A549 (cell line): Measurements from ENCODE around the gene NDUFS3. TPM values are rescaled to one million over a fixed set of nuclear protein-coding genes. Genes with fewer than 3 reads are reported as not detected.
A peak's percentile ranks its signal among the peaks of the same experiment; 100 is the strongest.
"Not testable (repeated sequence)": the region's sequence is repeated elsewhere in the genome, so short reads cannot be mapped to it uniquely, and the experiment has no call there.

Experiments used
- ATAC-seq, 2 experiments: fragments of 200-7000 bp in 1 of 2; fragments of >200 bp in 1 of 2; cut with Nextera tagmentation in 1 of 2; cut with Tn5 transposase in 1 of 2; 3 replicates each; pipeline versions ENCODE4 v1.8.0 to v1.9.1; 2018 to 2020; ENCODE audit warnings: mild to moderate bottlenecking in 1 of 2, moderate library complexity in 1 of 2
- CTCF ChIA-PET: fragments of 300-600 bp; sonication (Branson Sonifier 250); formaldehyde crosslinking; extraction: SDS; loops from one replicate; lab custom pipeline; 2021; ENCODE audit warnings: antibody characterized with exemption, inconsistent platforms; lab: Yijun Ruan, JAX
- POLR2A ChIA-PET: fragments of 350-600 bp; formaldehyde crosslinking; extraction: SDS; loops from one replicate; lab custom pipeline; 2021; ENCODE audit warnings: antibody characterized with exemption, inconsistent platforms; lab: Yijun Ruan, JAX
- DNase-seq, 2 experiments: peaks; one replicate each; pipeline versions ENCODE4 v3.0.0 to v3.0.0-alpha.2; 2011 to 2016; ENCODE audit warnings: low read depth in 1 of 2, low spot score in 1 of 2
- FAIRE-seq: peaks from 2 replicates; lab custom pipeline; 2011; peaks lifted over from hg19 to GRCh38; lab: Jason Lieb, UNC
- H3K27ac ChIP-seq, 2 experiments: fragments of >200 bp; sonication (Bioruptor Twin); formaldehyde crosslinking; 3 replicates each; pipeline ENCODE4 v1.5.1; 2016 to 2017
- H3K4me1 ChIP-seq: fragments of >200 bp; sonication (Bioruptor Twin); formaldehyde crosslinking; 3 replicates; pipeline ENCODE4 v1.6.1; 2016
- H3K4me2 ChIP-seq: fragments of >200 bp; sonication (Bioruptor Twin); formaldehyde crosslinking; 3 replicates; pipeline ENCODE4 v1.6.1; 2016
- H3K4me3 ChIP-seq: fragments of >200 bp; sonication (Bioruptor Twin); formaldehyde crosslinking; 3 replicates; pipeline ENCODE4 v1.5.1; 2016
- H3K9me3 ChIP-seq: fragments of >200 bp; sonication (Bioruptor Twin); formaldehyde crosslinking; 3 replicates; pipeline ENCODE4 v1.6.1; 2016
- BCL3 ChIP-seq: fragments of >200 bp; sonication (Bioruptor Twin); formaldehyde crosslinking; IDR thresholded peaks from 3 replicates; pipeline ENCODE4 v1.6.1; 2016
- BHLHE40 ChIP-seq: IDR thresholded peaks from 2 replicates; pipeline ENCODE4 v1.6.1; 2012; ENCODE audit warnings: low read depth, low read length, inconsistent platforms
- CBX8 ChIP-seq: fragments of 200-600 bp; sonication (generic); IDR thresholded peaks from 2 replicates; pipeline ENCODE4 v1.6.1; 2016
- CEBPB ChIP-seq, 2 experiments: fragments of >200 bp in 1 of 2; sonication (Bioruptor Twin) in 1 of 2; formaldehyde crosslinking in 1 of 2; IDR thresholded peaks; 2 replicates each; pipeline ENCODE4 v1.6.1; 2012 to 2016
- CHD4 ChIP-seq: fragments of 200-600 bp; sonication (generic); IDR thresholded peaks from 2 replicates; pipeline ENCODE4 v1.6.1; 2016; ENCODE audit warnings: antibody characterized with exemption, mild to moderate bottlenecking, borderline replicate concordance
- EHF ChIP-seq: fragments of 250-450 bp; sonication (Bioruptor Pico); IDR thresholded peaks from 2 replicates; pipeline ENCODE4 v1.5.0; 2020; ENCODE audit warnings: mild to moderate bottlenecking
- EHMT2 ChIP-seq: fragments of 200-600 bp; sonication (generic); IDR thresholded peaks from 2 replicates; pipeline ENCODE4 v1.6.1; 2016; ENCODE audit warnings: antibody characterized with exemption, low read depth, mild to moderate bottlenecking, moderate library complexity
- EP300 ChIP-seq, 2 experiments: fragments of >200 bp; sonication (Bioruptor Twin); formaldehyde crosslinking; IDR thresholded peaks; 2 replicates in 1 of 2; 3 replicates in 1 of 2; pipeline ENCODE4 v1.6.1; 2016 to 2017
- ESRRA ChIP-seq: fragments of 150-350 bp; IDR thresholded peaks from 2 replicates; pipeline ENCODE4 v1.6.1; 2014; ENCODE audit warnings: mild to moderate bottlenecking, low read length, borderline replicate concordance
- FOSB ChIP-seq: fragments of 250-450 bp; sonication (Bioruptor Pico); IDR thresholded peaks from 2 replicates; pipeline ENCODE4 v1.5.0; 2020; ENCODE audit warnings: mild to moderate bottlenecking, moderate library complexity
- FOSL2 ChIP-seq, 2 experiments: fragments of 450-650 bp in 1 of 2; fragments of >200 bp in 1 of 2; sonication (Bioruptor Twin) in 1 of 2; formaldehyde crosslinking; IDR thresholded peaks; 2 replicates each; pipeline versions ENCODE4 v1.5.0 to v1.6.1; 2016 to 2020; ENCODE audit warnings: mild to moderate bottlenecking in 1 of 2, moderate library complexity in 1 of 2
- GATA3 ChIP-seq: IDR thresholded peaks from 2 replicates; pipeline ENCODE4 v1.6.1; 2012; ENCODE audit warnings: borderline replicate concordance
- HMGXB4 ChIP-seq: fragments of 250-450 bp; sonication (Bioruptor Pico); IDR thresholded peaks from 2 replicates; pipeline ENCODE4 v1.5.0; 2021; ENCODE audit warnings: mild to moderate bottlenecking, moderate library complexity, borderline replicate concordance
- HOXB5 ChIP-seq: fragments of 250-450 bp; sonication (Bioruptor Pico); IDR thresholded peaks from 2 replicates; pipeline ENCODE4 v1.5.0; 2020; ENCODE audit warnings: mild to moderate bottlenecking, moderate library complexity
- MAFK ChIP-seq: fragments of 450-650 bp; IDR thresholded peaks from 2 replicates; pipeline ENCODE4 v1.6.1; 2014; ENCODE audit not compliant: partially characterized antibody
- MAZ ChIP-seq: fragments of 150-350 bp; IDR thresholded peaks from 2 replicates; pipeline ENCODE4 v1.6.1; 2014; ENCODE audit warnings: antibody characterized with exemption, low read depth, low read length, borderline replicate concordance
- NR3C1 ChIP-seq: fragments of >200 bp; sonication (Bioruptor Twin); formaldehyde crosslinking; IDR thresholded peaks from 3 replicates; pipeline ENCODE4 v1.6.1; 2017
- PHF8 ChIP-seq: fragments of 200-600 bp; sonication (generic); IDR thresholded peaks from 2 replicates; pipeline ENCODE4 v1.6.1; 2016; ENCODE audit warnings: low read depth, mild to moderate bottlenecking, antibody characterized with exemption, moderate library complexity, borderline replicate concordance
- POLR2AphosphoS2 ChIP-seq: conservative IDR thresholded peaks from 2 replicates; pipeline ENCODE4 v1.6.1; 2012; ENCODE audit warnings: low read length, improper control_type of control experiment, inconsistent platforms
- RAD21 ChIP-seq, 2 experiments: fragments of >200 bp in 1 of 2; sonication (Bioruptor Twin) in 1 of 2; formaldehyde crosslinking in 1 of 2; IDR thresholded peaks in 1 of 2; conservative IDR thresholded peaks in 1 of 2; 2 replicates in 1 of 2; 3 replicates in 1 of 2; pipeline ENCODE4 v1.6.1; 2012 to 2018; ENCODE audit warnings: inconsistent platforms in 1 of 2
- RARB ChIP-seq: fragments of 250-450 bp; sonication (Bioruptor Pico); IDR thresholded peaks from 2 replicates; pipeline ENCODE4 v1.8.0; 2021; ENCODE audit warnings: mild to moderate bottlenecking, moderate library complexity
- RFX5 ChIP-seq: fragments of 450-650 bp; IDR thresholded peaks from 2 replicates; pipeline ENCODE4 v1.7.1; 2014; ENCODE audit warnings: antibody characterized with exemption, mild to moderate bottlenecking, moderate library complexity
- TP53 ChIP-seq: fragments of 250-450 bp; sonication (Bioruptor Pico); IDR thresholded peaks from 2 replicates; pipeline ENCODE4 v1.5.0; 2021; ENCODE audit warnings: mild to moderate bottlenecking, moderate library complexity
- ZC3H11A ChIP-seq: fragments of 450-650 bp; IDR thresholded peaks from 2 replicates; pipeline ENCODE4 v1.6.1; 2014; ENCODE audit warnings: antibody characterized with exemption, mild to moderate bottlenecking
- WGBS: methylation state at CpG from one replicate; pipeline ENCODE4 v1.1.6; 2017; ENCODE audit errors: missing lambda C conversion rate; 5-methylcytosine and 5-hydroxymethylcytosine counted together
- polyA plus RNA-seq, 4 experiments: library from polyadenylated mRNA; depleted of rRNA in 3 of 4; stranded (reverse); fragments of >200 nt; fragmentation: RNase III in 1 of 4; extraction: RNeasy Plus Mini Kit Qiagen cat#74134 plus additional on column Dnase treatment in 1 of 4; gene quantifications; 2 replicates in 3 of 4; 3 replicates in 1 of 4; pipeline ENCODE4 v1.2.3, GENCODE V29; 2011 to 2017
- TF ChIP-seq, protein P1 (sequence below): fragments of 450-650 bp; IDR thresholded peaks from 2 replicates; pipeline ENCODE4 v1.6.1; 2014; ENCODE audit warnings: antibody characterized with exemption
- TF ChIP-seq, protein P2 (sequence below): IDR thresholded peaks from 2 replicates; pipeline ENCODE4 v1.6.1; 2012; ENCODE audit warnings: low read depth, borderline replicate concordance

Gene NDUFS3
- polyA plus RNA-seq, 2 of the 4 experiments (the other 2 are of a cell fraction): 142 to 156 TPM

DNA sequence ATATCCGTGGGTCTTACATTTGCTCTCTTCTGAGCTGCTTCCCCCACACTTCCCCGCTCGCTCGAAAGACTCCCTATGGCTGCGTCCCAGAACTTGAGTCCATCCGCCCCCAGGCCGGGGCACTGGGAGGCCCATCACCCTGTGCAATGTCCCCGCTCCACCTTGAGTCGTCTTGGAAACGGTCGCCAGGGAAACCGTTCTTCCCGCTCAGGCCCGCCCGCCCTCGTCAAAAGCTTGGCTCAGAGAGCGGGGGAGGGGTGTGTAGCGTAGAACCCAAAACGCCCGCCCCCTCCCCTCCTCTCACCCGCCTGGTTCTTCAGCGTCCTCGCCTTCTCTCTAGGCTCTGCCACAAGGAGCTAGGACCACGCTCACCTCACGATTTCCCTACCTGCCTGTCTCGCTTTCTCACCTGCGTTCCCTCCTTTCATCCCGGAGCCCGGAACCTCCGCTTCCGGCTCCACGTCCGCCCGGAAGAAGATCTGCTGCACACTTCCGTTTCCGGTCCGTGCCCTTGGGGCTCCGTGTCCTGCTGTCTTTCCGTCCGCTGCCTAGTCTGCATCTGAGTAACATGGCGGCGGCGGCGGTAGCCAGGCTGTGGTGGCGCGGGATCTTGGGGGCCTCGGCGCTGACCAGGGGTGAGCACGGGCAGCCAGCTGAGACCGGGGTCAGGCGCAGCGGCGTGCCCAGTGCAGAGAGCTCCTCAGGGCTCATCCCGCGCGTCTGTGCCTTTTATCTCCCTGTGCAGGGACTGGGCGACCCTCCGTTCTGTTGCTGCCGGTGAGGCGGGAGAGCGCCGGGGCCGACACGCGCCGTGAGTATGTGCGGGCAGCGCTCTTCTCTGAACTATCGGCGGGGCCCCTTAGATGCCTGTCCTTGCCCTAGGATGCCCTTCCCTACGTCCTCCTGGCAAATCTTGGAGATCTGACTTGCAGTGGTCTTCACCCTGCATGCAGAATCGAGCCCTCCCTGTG is at the start of gene NDUFS3, which contains the start of gene KBTBD4 (continued):
- TF ChIP-seq MAFK (no peak), ZC3H11A (peak; percentile 41; the same call in 1 of the 2 replicates), PHF8 (peak; percentile 51; the same call in 1 of the 2 replicates), EP300 (IDR thresholded peaks at IDR 0.05) (no peak), EHF (CRISPR knock-in tag) (no peak), MAZ (peak; percentile 92; the same call in 1 of the 2 replicates), BCL3 (peak; percentile 74), GATA3 (peak; percentile 66), POLR2AphosphoS2 (no peak), FOSL2 (IDR thresholded peaks at IDR 0.05) (no peak), FOSL2 (CRISPR knock-in tag; IDR thresholded peaks at IDR 0.05) (peak; percentile 54), EHMT2 (no peak), RFX5 (peak; percentile 60; the same call in 1 of the 2 replicates), HOXB5 (CRISPR knock-in tag) (peak; percentile 68), CEBPB (IDR thresholded peaks at IDR 0.05) (peak in 1 of 2 experiments; percentile 40; a peak in 1 of 4 replicates), ESRRA (peak; percentile 90), RARB (CRISPR knock-in tag) (no peak), HMGXB4 (no peak)
- TF ChIP-seq, protein P1, sequence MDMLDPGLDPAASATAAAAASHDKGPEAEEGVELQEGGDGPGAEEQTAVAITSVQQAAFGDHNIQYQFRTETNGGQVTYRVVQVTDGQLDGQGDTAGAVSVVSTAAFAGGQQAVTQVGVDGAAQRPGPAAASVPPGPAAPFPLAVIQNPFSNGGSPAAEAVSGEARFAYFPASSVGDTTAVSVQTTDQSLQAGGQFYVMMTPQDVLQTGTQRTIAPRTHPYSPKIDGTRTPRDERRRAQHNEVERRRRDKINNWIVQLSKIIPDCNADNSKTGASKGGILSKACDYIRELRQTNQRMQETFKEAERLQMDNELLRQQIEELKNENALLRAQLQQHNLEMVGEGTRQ: no peak
- TF ChIP-seq, protein P2, sequence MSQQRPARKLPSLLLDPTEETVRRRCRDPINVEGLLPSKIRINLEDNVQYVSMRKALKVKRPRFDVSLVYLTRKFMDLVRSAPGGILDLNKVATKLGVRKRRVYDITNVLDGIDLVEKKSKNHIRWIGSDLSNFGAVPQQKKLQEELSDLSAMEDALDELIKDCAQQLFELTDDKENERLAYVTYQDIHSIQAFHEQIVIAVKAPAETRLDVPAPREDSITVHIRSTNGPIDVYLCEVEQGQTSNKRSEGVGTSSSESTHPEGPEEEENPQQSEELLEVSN: 0 out of 2 replicates have a peak, but pooled peaks have one; percentile 66
- TF ChIP-seq, all 56 proteins: peak for 21

DNA sequence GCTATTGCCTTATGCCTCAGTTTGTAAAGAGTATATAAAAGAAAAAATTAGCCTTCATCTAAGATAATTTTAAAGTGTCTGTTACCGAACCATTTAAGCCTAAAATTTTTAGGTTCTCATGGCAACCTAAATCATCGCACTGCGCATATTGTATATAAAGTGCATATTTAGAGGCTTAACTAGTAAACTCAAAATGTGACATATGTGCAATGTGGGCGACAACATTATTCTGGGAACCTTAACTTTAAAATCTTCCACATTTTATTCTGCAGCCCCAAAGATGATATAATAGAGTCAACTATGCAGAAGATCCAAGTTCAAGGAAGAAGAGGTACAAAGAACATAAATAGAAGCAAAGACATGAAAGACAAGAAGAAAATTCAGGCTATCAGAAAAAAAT is 48.9 kb upstream of the NDUFS3 start:
- CTCF ChIA-PET: interaction anchor here (1.2 kb wide), 1 partner anchor 117 kb away, joined by 3 read pairs; no protein-coding TSS in a partner anchor
- H3K27ac ChIP-seq: no peak overlapping the region
- FAIRE-seq (no peak), ATAC-seq (no peak)
- H3K4me2 ChIP-seq: no peak overlapping the region
- no peaks in the 10 kb centered on the region for H3K9me3 ChIP-seq
- POLR2A ChIA-PET: no interaction called here
- peaks cover 33% of the 10 kb centered on the region for H3K4me1 ChIP-seq
- 95% methylated on average over 4 of the region's 4 CpGs for WGBS
- TF ChIP-seq FOSB: no peak
- TF ChIP-seq PHF8: no peak
- TF ChIP-seq CBX8: no peak
- TF ChIP-seq MAZ: no peak
- TF ChIP-seq CEBPB (IDR thresholded peaks at IDR 0.05): no peak
- TF ChIP-seq RFX5: no peak
- TF ChIP-seq TP53 (CRISPR knock-in tag): no peak
- TF ChIP-seq GATA3: no peak
- TF ChIP-seq BHLHE40: no peak
- TF ChIP-seq RAD21 (conservative IDR thresholded peaks at IDR 0.05 in 1 of 2, IDR thresholded peaks at IDR 0.05 in 1 of 2): no peak
- no peak for TF ChIP-seq NR3C1
- no peak for TF ChIP-seq RARB (CRISPR knock-in tag)
- TF ChIP-seq CHD4: no peak
- TF ChIP-seq, all 56 proteins: peak for 0
- H3K4me3 ChIP-seq: no peak overlapping the region
- no peak for DNase-seq

DNA sequence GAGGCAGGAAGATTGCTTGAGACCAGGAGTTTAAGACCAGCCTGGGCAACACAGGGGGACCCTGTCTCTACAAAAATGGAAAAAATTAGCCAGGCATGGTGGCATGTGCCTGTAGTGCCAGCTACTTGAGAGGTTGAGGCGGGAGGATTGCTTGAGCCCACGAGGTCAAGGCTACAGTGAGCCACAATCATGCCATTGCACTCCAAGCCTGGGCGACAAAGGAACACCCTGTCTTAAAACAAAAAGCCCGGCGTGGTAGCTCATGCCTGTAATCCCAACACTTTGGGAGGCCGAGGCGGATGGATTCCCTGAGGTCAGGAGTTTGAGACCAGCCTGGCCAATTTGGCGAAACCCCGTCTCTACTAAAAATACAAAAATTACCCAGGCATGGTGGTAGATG is 48.2 kb upstream of the NDUFS3 start:
- ATAC-seq, H3K9me3 ChIP-seq, DNase-seq, H3K4me3 ChIP-seq, H3K27ac ChIP-seq, H3K4me2 ChIP-seq, POLR2A ChIA-PET, FAIRE-seq: not testable (repeated sequence)
- H3K4me1 ChIP-seq: peaks cover 29% of the 10 kb centered on the region
- 90% methylated on average over 9 of the region's 9 CpGs for WGBS
- CTCF ChIA-PET: interaction anchor here (1.0 to 1.2 kb wide), 2 partner anchors 9 to 118 kb away, joined by 3 read pairs; no protein-coding TSS in a partner anchor
